ENCODE results near the gene CLEC17A. TPM values are rescaled to one million over a fixed set of nuclear protein-coding genes. Genes with fewer than 3 reads are reported as not detected.
A peak's percentile ranks its signal among the peaks of the same experiment; 100 is the strongest.
"Not testable (repeated sequence)": the region's sequence is repeated elsewhere in the genome, so short reads cannot be mapped to it uniquely, and the experiment has no call there.

CLEC17A gene
- total RNA-seq, 1 experiment from 2014 or later: not detected

GRCh38 chr19:14558370-14559066, 24.4 kb upstream of the CLEC17A start:
- no peak for DNase-seq (ENCODE audit: extremely low read depth, low read depth)

- no peak for DNase-seq (ENCODE audit: extremely low read depth, low read depth)
Measured at GRCh38 chr19:14559916-14560775, 22.7 kb upstream of the CLEC17A start.

GRCh38 chr19:14560776-14561108, 22.1 kb upstream of the CLEC17A start:
- no peak for DNase-seq (ENCODE audit: extremely low read depth, low read depth)

GRCh38 chr19:14561249-14561648, 21.6 kb upstream of the CLEC17A start:
- DNase-seq (ENCODE audit: extremely low read depth, low read depth): no peak

GRCh38 chr19:14561847-14562351, 21.0 kb upstream of the CLEC17A start:
- no peak for DNase-seq (ENCODE audit: extremely low read depth, low read depth)

- no peak for DNase-seq (ENCODE audit: extremely low read depth, low read depth)
Measured at GRCh38 chr19:14562660-14563589, 20.0 kb upstream of the CLEC17A start.

- no peak for DNase-seq (ENCODE audit: extremely low read depth, low read depth)
Measured at GRCh38 chr19:14563590-14563926, 19.3 kb upstream of the CLEC17A start.

- peak; percentile 66 for DNase-seq (ENCODE audit: extremely low read depth, low read depth)
Measured at GRCh38 chr19:14563989-14564651, 18.8 kb upstream of the CLEC17A start.

- DNase-seq (ENCODE audit: extremely low read depth, low read depth): not testable (repeated sequence)
Measured at GRCh38 chr19:14564652-14565297, 18.1 kb upstream of the CLEC17A start.

- DNase-seq (ENCODE audit: extremely low read depth, low read depth): no peak
Measured at GRCh38 chr19:14565298-14565679, 17.6 kb upstream of the CLEC17A start.

GRCh38 chr19:14565765-14566711, 16.8 kb upstream of the CLEC17A start:
- no peak for DNase-seq (ENCODE audit: extremely low read depth, low read depth)

- DNase-seq (ENCODE audit: extremely low read depth, low read depth): no peak
Measured at GRCh38 chr19:14566712-14567077, 16.2 kb upstream of the CLEC17A start.

- no peak for DNase-seq (ENCODE audit: extremely low read depth, low read depth)
Measured at GRCh38 chr19:14567079-14567478, 15.8 kb upstream of the CLEC17A start.

- no peak for DNase-seq (ENCODE audit: extremely low read depth, low read depth)
Measured at GRCh38 chr19:14570864-14571527, 11.9 kb upstream of the CLEC17A start.

GRCh38 chr19:14571695-14572490, 11.0 kb upstream of the CLEC17A start, which contains the start of gene NDUFB7:
TSS of gene NDUFB7 (minus strand) at chr19:14572066. CDS start at chr19:14572000, 66 bp downstream.
- DNase-seq (ENCODE audit: extremely low read depth, low read depth): peak; percentile 91

GRCh38 chr19:14575428-14575980, 7.4 kb upstream of the CLEC17A start:
- no peak for DNase-seq (ENCODE audit: extremely low read depth, low read depth)

GRCh38 chr19:14576363-14576762, 6.5 kb upstream of the CLEC17A start:
- no peak for DNase-seq (ENCODE audit: extremely low read depth, low read depth)

Measured in NCI-H460 (cell line).